HCT116 (cell line): Measurements from ENCODE around the gene CNTF.
"Not testable (repeated sequence)": the region's sequence is repeated elsewhere in the genome, so short reads cannot be mapped to it uniquely, and the experiment has no call there.

Experiments used
- EGR1 ChIP-seq: IDR thresholded peaks from 2 replicates; pipeline ENCODE4 v1.6.1; 2012; ENCODE audit warnings: low read depth
- EZH2 ChIP-seq: fragments of 200-600 bp; sonication (generic); IDR thresholded peaks from 2 replicates; pipeline ENCODE4 v1.6.1; 2017; ENCODE audit warnings: antibody characterized with exemption, mixed run types
- TF ChIP-seq, protein P1 (sequence below): IDR thresholded peaks from 2 replicates; pipeline ENCODE4 v1.6.1; 2012; ENCODE audit warnings: low read depth
- TF ChIP-seq, protein P2 (sequence below), 3 experiments: fragments of 200-600 bp in 1 of 3; sonication (generic) in 1 of 3; IDR thresholded peaks in 2 of 3; conservative IDR thresholded peaks in 1 of 3; 2 replicates each; pipeline ENCODE4 v1.5.1; 2012 to 2017; ENCODE audit warnings: low read depth in 2 of 3, low read length in 2 of 3, antibody characterized with exemption in 1 of 3, borderline replicate concordance in 1 of 3, control low read depth in 1 of 3, mild to moderate bottlenecking in 1 of 3, mixed read lengths in 1 of 3, mixed run types in 1 of 3, moderate library complexity in 1 of 3; ENCODE audit not compliant: insufficient read depth in 1 of 3

DNA sequence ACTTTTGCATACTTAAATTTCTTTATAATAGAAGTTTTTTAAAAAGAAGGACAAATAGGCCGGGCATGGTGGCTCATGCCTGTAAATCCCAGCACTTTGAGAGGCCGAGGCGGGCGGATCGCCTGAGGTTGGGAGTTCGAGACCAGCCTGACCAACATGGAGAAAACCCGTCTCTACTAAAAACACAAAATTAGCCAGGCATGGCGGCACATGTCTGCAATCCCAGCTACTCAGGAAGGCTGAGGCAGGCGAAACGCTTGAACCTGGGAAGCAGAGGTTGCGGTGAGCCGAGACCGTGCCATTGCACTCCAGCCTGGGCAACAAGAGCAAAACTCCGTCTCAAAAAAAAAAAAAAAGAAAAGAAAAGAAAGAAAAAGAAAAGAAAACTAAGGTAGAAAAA lies 49.6 kb upstream of the CNTF start:
- not testable (repeated sequence) for TF ChIP-seq EZH2, EGR1
- TF ChIP-seq, protein P1, sequence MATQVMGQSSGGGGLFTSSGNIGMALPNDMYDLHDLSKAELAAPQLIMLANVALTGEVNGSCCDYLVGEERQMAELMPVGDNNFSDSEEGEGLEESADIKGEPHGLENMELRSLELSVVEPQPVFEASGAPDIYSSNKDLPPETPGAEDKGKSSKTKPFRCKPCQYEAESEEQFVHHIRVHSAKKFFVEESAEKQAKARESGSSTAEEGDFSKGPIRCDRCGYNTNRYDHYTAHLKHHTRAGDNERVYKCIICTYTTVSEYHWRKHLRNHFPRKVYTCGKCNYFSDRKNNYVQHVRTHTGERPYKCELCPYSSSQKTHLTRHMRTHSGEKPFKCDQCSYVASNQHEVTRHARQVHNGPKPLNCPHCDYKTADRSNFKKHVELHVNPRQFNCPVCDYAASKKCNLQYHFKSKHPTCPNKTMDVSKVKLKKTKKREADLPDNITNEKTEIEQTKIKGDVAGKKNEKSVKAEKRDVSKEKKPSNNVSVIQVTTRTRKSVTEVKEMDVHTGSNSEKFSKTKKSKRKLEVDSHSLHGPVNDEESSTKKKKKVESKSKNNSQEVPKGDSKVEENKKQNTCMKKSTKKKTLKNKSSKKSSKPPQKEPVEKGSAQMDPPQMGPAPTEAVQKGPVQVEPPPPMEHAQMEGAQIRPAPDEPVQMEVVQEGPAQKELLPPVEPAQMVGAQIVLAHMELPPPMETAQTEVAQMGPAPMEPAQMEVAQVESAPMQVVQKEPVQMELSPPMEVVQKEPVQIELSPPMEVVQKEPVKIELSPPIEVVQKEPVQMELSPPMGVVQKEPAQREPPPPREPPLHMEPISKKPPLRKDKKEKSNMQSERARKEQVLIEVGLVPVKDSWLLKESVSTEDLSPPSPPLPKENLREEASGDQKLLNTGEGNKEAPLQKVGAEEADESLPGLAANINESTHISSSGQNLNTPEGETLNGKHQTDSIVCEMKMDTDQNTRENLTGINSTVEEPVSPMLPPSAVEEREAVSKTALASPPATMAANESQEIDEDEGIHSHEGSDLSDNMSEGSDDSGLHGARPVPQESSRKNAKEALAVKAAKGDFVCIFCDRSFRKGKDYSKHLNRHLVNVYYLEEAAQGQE: not testable (repeated sequence)
- TF ChIP-seq, protein P2, sequence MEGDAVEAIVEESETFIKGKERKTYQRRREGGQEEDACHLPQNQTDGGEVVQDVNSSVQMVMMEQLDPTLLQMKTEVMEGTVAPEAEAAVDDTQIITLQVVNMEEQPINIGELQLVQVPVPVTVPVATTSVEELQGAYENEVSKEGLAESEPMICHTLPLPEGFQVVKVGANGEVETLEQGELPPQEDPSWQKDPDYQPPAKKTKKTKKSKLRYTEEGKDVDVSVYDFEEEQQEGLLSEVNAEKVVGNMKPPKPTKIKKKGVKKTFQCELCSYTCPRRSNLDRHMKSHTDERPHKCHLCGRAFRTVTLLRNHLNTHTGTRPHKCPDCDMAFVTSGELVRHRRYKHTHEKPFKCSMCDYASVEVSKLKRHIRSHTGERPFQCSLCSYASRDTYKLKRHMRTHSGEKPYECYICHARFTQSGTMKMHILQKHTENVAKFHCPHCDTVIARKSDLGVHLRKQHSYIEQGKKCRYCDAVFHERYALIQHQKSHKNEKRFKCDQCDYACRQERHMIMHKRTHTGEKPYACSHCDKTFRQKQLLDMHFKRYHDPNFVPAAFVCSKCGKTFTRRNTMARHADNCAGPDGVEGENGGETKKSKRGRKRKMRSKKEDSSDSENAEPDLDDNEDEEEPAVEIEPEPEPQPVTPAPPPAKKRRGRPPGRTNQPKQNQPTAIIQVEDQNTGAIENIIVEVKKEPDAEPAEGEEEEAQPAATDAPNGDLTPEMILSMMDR (IDR thresholded peaks at IDR 0.05 in 2 of 3, conservative IDR thresholded peaks at IDR 0.05 in 1 of 3; ENCODE audit: borderline replicate concordance in 1 of 3, insufficient read depth in 1 of 3, low read depth in 2 of 3, low read length in 2 of 3): not testable (repeated sequence)
